Peyer's patch (tissue), 4 donors: ENCODE measurements around the gene NLGN1.

Experiments
- POLR2A ChIP-seq, 2 donors: fragments of 450-650 bp; IDR thresholded peaks; one replicate each; pipeline ENCODE4 v1.5.1; 2017; ENCODE audit warnings: antibody characterized with exemption in 2 of 2, mild to moderate bottlenecking in 2 of 2, moderate library complexity in 2 of 2
- TF ChIP-seq, protein P1 (sequence below), 6 experiments: fragments of 450-650 bp in 4 of 6; fragments of 200-600 bp in 2 of 6; sonication (generic) in 1 of 6; IDR thresholded peaks; one replicate each; pipeline ENCODE4 v1.5.1; 2017 to 2019; ENCODE audit warnings: antibody characterized with exemption in 6 of 6, mild to moderate bottlenecking in 3 of 6, moderate library complexity in 1 of 6

DNA sequence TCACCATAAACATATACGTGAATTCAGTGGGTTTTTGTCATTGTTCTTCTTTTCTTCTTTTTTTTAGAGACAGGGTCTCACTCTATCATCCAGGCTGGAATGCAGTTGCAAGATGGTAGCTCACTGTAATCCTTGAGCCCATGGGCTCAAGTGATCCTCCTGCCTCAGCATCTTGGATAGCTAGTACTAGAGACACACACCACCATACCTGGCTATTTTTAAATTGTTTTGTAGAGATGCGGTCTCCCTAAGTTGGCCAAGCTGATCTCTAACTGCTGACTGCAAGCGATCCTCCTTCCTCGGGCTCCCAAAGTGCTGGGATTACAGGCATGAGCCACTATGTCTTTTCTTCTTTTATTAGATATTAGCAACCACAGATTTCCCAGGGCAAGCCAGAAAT is 220.6 kb downstream of the NLGN1 start:
- TF ChIP-seq, protein P1, sequence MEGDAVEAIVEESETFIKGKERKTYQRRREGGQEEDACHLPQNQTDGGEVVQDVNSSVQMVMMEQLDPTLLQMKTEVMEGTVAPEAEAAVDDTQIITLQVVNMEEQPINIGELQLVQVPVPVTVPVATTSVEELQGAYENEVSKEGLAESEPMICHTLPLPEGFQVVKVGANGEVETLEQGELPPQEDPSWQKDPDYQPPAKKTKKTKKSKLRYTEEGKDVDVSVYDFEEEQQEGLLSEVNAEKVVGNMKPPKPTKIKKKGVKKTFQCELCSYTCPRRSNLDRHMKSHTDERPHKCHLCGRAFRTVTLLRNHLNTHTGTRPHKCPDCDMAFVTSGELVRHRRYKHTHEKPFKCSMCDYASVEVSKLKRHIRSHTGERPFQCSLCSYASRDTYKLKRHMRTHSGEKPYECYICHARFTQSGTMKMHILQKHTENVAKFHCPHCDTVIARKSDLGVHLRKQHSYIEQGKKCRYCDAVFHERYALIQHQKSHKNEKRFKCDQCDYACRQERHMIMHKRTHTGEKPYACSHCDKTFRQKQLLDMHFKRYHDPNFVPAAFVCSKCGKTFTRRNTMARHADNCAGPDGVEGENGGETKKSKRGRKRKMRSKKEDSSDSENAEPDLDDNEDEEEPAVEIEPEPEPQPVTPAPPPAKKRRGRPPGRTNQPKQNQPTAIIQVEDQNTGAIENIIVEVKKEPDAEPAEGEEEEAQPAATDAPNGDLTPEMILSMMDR (IDR thresholded peaks at IDR 0.05) = no peak
- TF ChIP-seq POLR2A (IDR thresholded peaks at IDR 0.05) = no peak
